Measurements from ENCODE around the gene ERP44.
A peak's percentile ranks its signal among the peaks of the same experiment; 100 is the strongest.
"Not testable (repeated sequence)": the region's sequence is repeated elsewhere in the genome, so short reads cannot be mapped to it uniquely, and the experiment has no call there.

The ERP44 gene

GRCh38 chr9:100098887-100099721 is at the start of gene ERP44, which contains the start of gene INVS:
Gene ERP44, minus strand, starts transcription at chr9:100099000. Its CDS starts 160 bp downstream, at chr9:100098840.
Gene INVS, plus strand, starts transcription at chr9:100099243. Its CDS starts 5,279 bp downstream, at chr9:100104522.
- Histone ChIP-seq H3K27me3 (ENCODE audit: control insufficient read depth, insufficient read depth, low read length) (no peaks in the 10 kb centered on the region), H3K9me3 (ENCODE audit: control insufficient read depth, insufficient read depth, low read length) (no peaks in the 10 kb centered on the region), H3K9ac (ENCODE audit: low read depth, low read length) (peak within 1 kb of the TSS; percentile 77), H3K27ac (ENCODE audit: low read depth, low read length) (peak within 1 kb of the TSS; percentile 56), H3K4me3 (ENCODE audit: low read depth, low read length) (peak within 1 kb of the TSS; percentile 98), H3K36me3 (ENCODE audit: control insufficient read depth, insufficient read depth, low read length) (no peaks in the 10 kb centered on the region; the same call in 1 of the 2 replicates), H3K4me1 (ENCODE audit: control insufficient read depth, insufficient read depth, low read length) (peaks cover 14% of the 10 kb centered on the region)

GRCh38 chr9:100145976-100146375 is 47.2 kb upstream of the ERP44 start:
- Histone ChIP-seq H3K4me3 (ENCODE audit: low read depth, low read length) (peak overlapping the region; percentile 70), H3K36me3 (ENCODE audit: control insufficient read depth, insufficient read depth, low read length) (peaks cover 13% of the 10 kb centered on the region), H3K4me1 (ENCODE audit: control insufficient read depth, insufficient read depth, low read length) (peaks cover 40% of the 10 kb centered on the region), H3K9ac (ENCODE audit: low read depth, low read length) (peak overlapping the region; percentile 66)
- not testable (repeated sequence) for H3K9me3 ChIP-seq (ENCODE audit: control insufficient read depth, insufficient read depth, low read length); H3K27ac ChIP-seq (ENCODE audit: low read depth, low read length); H3K27me3 ChIP-seq (ENCODE audit: control insufficient read depth, insufficient read depth, low read length)

GRCh38 chr9:100145167-100145934 is 46.6 kb upstream of the ERP44 start:
- Histone ChIP-seq H3K4me1 (ENCODE audit: control insufficient read depth, insufficient read depth, low read length) (peaks cover 46% of the 10 kb centered on the region), H3K4me3 (ENCODE audit: low read depth, low read length) (peak overlapping the region; percentile 70), H3K36me3 (ENCODE audit: control insufficient read depth, insufficient read depth, low read length) (peaks cover 15% of the 10 kb centered on the region), H3K9ac (ENCODE audit: low read depth, low read length) (peak overlapping the region; percentile 66)
- H3K9me3 ChIP-seq (ENCODE audit: control insufficient read depth, insufficient read depth, low read length); H3K27ac ChIP-seq (ENCODE audit: low read depth, low read length); H3K27me3 ChIP-seq (ENCODE audit: control insufficient read depth, insufficient read depth, low read length): not testable (repeated sequence)

GRCh38 chr9:100141862-100142261 is 43.1 kb upstream of the ERP44 start:
- H3K9ac ChIP-seq (ENCODE audit: low read depth, low read length); H3K27ac ChIP-seq (ENCODE audit: low read depth, low read length); H3K27me3 ChIP-seq (ENCODE audit: control insufficient read depth, insufficient read depth, low read length); H3K9me3 ChIP-seq (ENCODE audit: control insufficient read depth, insufficient read depth, low read length): not testable (repeated sequence)
- Histone ChIP-seq H3K4me3 (ENCODE audit: low read depth, low read length) (0 out of 2 replicates have a peak overlapping the region, but pooled peaks have one; percentile 19), H3K4me1 (ENCODE audit: control insufficient read depth, insufficient read depth, low read length) (peaks cover 35% of the 10 kb centered on the region), H3K36me3 (ENCODE audit: control insufficient read depth, insufficient read depth, low read length) (peaks cover 27% of the 10 kb centered on the region)

- Histone ChIP-seq H3K27ac (ENCODE audit: low read depth, low read length) (peak overlapping the region; percentile 72), H3K36me3 (ENCODE audit: control insufficient read depth, insufficient read depth, low read length) (peaks cover 37% of the 10 kb centered on the region), H3K4me1 (ENCODE audit: control insufficient read depth, insufficient read depth, low read length) (peaks cover 29% of the 10 kb centered on the region), H3K4me3 (ENCODE audit: low read depth, low read length) (peak overlapping the region; percentile 21; the same call in 1 of the 2 replicates)
- H3K9me3 ChIP-seq (ENCODE audit: control insufficient read depth, insufficient read depth, low read length); H3K27me3 ChIP-seq (ENCODE audit: control insufficient read depth, insufficient read depth, low read length); H3K9ac ChIP-seq (ENCODE audit: low read depth, low read length): not testable (repeated sequence)
Observed at GRCh38 chr9:100140303-100140702, 41.5 kb upstream of the ERP44 start.

- not testable (repeated sequence) for H3K9ac ChIP-seq (ENCODE audit: low read depth, low read length); H3K27ac ChIP-seq (ENCODE audit: low read depth, low read length)
Observed at GRCh38 chr9:100136799-100137198, 38.0 kb upstream of the ERP44 start.

GRCh38 chr9:100134731-100135130 is 35.9 kb upstream of the ERP44 start:
- H3K27ac ChIP-seq (ENCODE audit: low read depth, low read length): no peak overlapping the region
- H3K4me1 ChIP-seq (ENCODE audit: control insufficient read depth, insufficient read depth, low read length): peaks cover 12% of the 10 kb centered on the region
- H3K9me3 ChIP-seq (ENCODE audit: control insufficient read depth, insufficient read depth, low read length): no peaks in the 10 kb centered on the region
- H3K27me3 ChIP-seq (ENCODE audit: control insufficient read depth, insufficient read depth, low read length): no peaks in the 10 kb centered on the region
- H3K36me3 ChIP-seq (ENCODE audit: control insufficient read depth, insufficient read depth, low read length): peaks cover 18% of the 10 kb centered on the region
- H3K9ac ChIP-seq (ENCODE audit: low read depth, low read length): no peak overlapping the region
- H3K4me3 ChIP-seq (ENCODE audit: low read depth, low read length): no peak overlapping the region

More at GRCh38 chr9:100136799-100137198, 38.0 kb upstream of the ERP44 start:
- peaks cover 22% of the 10 kb centered on the region for H3K4me1 ChIP-seq (ENCODE audit: control insufficient read depth, insufficient read depth, low read length)
- H3K27me3 ChIP-seq (ENCODE audit: control insufficient read depth, insufficient read depth, low read length); H3K4me3 ChIP-seq (ENCODE audit: low read depth, low read length); H3K9me3 ChIP-seq (ENCODE audit: control insufficient read depth, insufficient read depth, low read length): not testable (repeated sequence)
- peaks cover 28% of the 10 kb centered on the region for H3K36me3 ChIP-seq (ENCODE audit: control insufficient read depth, insufficient read depth, low read length)

- H3K36me3 ChIP-seq (ENCODE audit: control insufficient read depth, insufficient read depth, low read length): peaks cover 9% of the 10 kb centered on the region
- no peak overlapping the region for H3K9ac ChIP-seq (ENCODE audit: low read depth, low read length)
- no peak overlapping the region for H3K4me3 ChIP-seq (ENCODE audit: low read depth, low read length)
- H3K4me1 ChIP-seq (ENCODE audit: control insufficient read depth, insufficient read depth, low read length): peaks cover 8% of the 10 kb centered on the region; the same call in 1 of the 2 replicates
- H3K27me3 ChIP-seq (ENCODE audit: control insufficient read depth, insufficient read depth, low read length): no peaks in the 10 kb centered on the region
- H3K9me3 ChIP-seq (ENCODE audit: control insufficient read depth, insufficient read depth, low read length): no peaks in the 10 kb centered on the region
- H3K27ac ChIP-seq (ENCODE audit: low read depth, low read length): no peak overlapping the region
Observed at GRCh38 chr9:100131875-100132430, 33.2 kb upstream of the ERP44 start.

- Histone ChIP-seq H3K36me3 (ENCODE audit: control insufficient read depth, insufficient read depth, low read length) (peaks cover 5% of the 10 kb centered on the region; the same call in 1 of the 2 replicates), H3K27me3 (ENCODE audit: control insufficient read depth, insufficient read depth, low read length) (no peaks in the 10 kb centered on the region), H3K27ac (ENCODE audit: low read depth, low read length) (no peak overlapping the region), H3K9ac (ENCODE audit: low read depth, low read length) (no peak overlapping the region), H3K4me1 (ENCODE audit: control insufficient read depth, insufficient read depth, low read length) (peaks cover 8% of the 10 kb centered on the region; the same call in 1 of the 2 replicates), H3K9me3 (ENCODE audit: control insufficient read depth, insufficient read depth, low read length) (no peaks in the 10 kb centered on the region), H3K4me3 (ENCODE audit: low read depth, low read length) (no peak overlapping the region)
Observed at GRCh38 chr9:100131216-100131615, 32.4 kb upstream of the ERP44 start.

- no peak overlapping the region for H3K9ac ChIP-seq (ENCODE audit: low read depth, low read length)
- no peak overlapping the region for H3K27ac ChIP-seq (ENCODE audit: low read depth, low read length)
- no peaks in the 10 kb centered on the region for H3K9me3 ChIP-seq (ENCODE audit: control insufficient read depth, insufficient read depth, low read length)
- peaks cover 8% of the 10 kb centered on the region; the same call in 1 of the 2 replicates for H3K4me1 ChIP-seq (ENCODE audit: control insufficient read depth, insufficient read depth, low read length)
- no peaks in the 10 kb centered on the region for H3K36me3 ChIP-seq (ENCODE audit: control insufficient read depth, insufficient read depth, low read length)
- no peaks in the 10 kb centered on the region for H3K27me3 ChIP-seq (ENCODE audit: control insufficient read depth, insufficient read depth, low read length)
- H3K4me3 ChIP-seq (ENCODE audit: low read depth, low read length): no peak overlapping the region
Observed at GRCh38 chr9:100129772-100130171, 31.0 kb upstream of the ERP44 start.

Measured in HUES48 (cell line).